Loucy (cell line): ENCODE measurements around the gene DUSP23.

Experiments
- EZH2phosphoT487 ChIP-seq: fragments of 200-600 bp; IDR thresholded peaks from 2 replicates; pipeline ENCODE4 v1.6.1; 2018; ENCODE audit warnings: antibody characterized with exemption, mild to moderate bottlenecking, moderate library complexity, borderline replicate concordance
- TF ChIP-seq, protein P1 (sequence below): fragments of 200-600 bp; sonication (generic); conservative IDR thresholded peaks from 2 replicates; pipeline ENCODE4 v1.5.1; 2014; ENCODE audit warnings: mild to moderate bottlenecking, antibody characterized with exemption, low read length

DNA sequence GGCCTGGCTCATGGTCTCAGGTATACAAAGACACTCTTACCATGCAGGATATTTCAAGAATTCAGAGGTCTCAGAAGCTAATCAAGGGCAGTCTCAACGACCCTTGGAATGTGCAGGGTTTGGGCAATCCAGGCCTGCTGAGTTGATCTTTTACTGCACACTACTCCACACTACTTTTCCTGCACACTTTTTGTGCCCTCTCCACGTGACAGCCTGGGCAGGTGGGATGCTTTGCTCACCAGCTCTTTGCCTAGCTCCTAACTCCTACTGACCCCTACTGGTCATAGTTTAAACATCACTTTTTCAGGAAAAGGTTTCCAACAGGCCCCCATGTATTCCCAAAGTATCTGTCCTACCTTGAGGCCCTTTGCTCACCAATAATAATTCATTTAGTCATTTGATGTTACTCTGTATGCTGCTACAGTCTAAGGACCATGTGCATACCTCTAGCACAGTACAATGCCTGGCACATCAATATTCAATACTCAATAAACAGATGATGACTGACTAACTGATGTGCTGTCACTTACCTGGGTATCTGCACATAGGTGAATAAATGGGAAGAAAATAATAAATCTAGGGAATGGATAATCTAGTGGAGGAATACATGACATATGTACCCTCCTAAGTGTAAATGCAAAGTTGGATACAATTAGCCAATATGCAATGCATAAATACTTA lies 9.6 kb downstream of the DUSP23 start:
- TF ChIP-seq, protein P1, sequence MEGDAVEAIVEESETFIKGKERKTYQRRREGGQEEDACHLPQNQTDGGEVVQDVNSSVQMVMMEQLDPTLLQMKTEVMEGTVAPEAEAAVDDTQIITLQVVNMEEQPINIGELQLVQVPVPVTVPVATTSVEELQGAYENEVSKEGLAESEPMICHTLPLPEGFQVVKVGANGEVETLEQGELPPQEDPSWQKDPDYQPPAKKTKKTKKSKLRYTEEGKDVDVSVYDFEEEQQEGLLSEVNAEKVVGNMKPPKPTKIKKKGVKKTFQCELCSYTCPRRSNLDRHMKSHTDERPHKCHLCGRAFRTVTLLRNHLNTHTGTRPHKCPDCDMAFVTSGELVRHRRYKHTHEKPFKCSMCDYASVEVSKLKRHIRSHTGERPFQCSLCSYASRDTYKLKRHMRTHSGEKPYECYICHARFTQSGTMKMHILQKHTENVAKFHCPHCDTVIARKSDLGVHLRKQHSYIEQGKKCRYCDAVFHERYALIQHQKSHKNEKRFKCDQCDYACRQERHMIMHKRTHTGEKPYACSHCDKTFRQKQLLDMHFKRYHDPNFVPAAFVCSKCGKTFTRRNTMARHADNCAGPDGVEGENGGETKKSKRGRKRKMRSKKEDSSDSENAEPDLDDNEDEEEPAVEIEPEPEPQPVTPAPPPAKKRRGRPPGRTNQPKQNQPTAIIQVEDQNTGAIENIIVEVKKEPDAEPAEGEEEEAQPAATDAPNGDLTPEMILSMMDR = peak; percentile 85
- no peak for TF ChIP-seq EZH2phosphoT487
